Hematopoietic multipotent progenitor cell treated with erythropoietin and hydrocortisone succinate and interleukin-3 and kit ligand, for 8 days (in vitro differentiated cells): ENCODE measurements around the gene PLXNA1.
A peak's percentile ranks its signal among the peaks of the same experiment; 100 is the strongest.

Experiments used
- DNase-seq: peaks from one replicate; pipeline ENCODE4 v3.0.0-alpha.2; 2015

PLXNA1 gene

GRCh38 chr3:127003601-127004280 is 20.8 kb downstream of the PLXNA1 start:
- no peak for DNase-seq

- no peak for DNase-seq
These were observed 21.9 kb downstream of the PLXNA1 start for GRCh38 chr3:127004641-127005397.

GRCh38 chr3:127005864-127006500 is 23.1 kb downstream of the PLXNA1 start:
- DNase-seq, result no peak

- no peak for DNase-seq
These were observed 24.0 kb downstream of the PLXNA1 start for GRCh38 chr3:127006781-127007436.

- DNase-seq, result no peak
These were observed 25.3 kb downstream of the PLXNA1 start for GRCh38 chr3:127008236-127008635.

- no peak for DNase-seq
These were observed 26.6 kb downstream of the PLXNA1 start for GRCh38 chr3:127009531-127009930.

- DNase-seq, result no peak
These were observed 28.5 kb downstream of the PLXNA1 start for GRCh38 chr3:127011270-127011992.

- DNase-seq, result no peak
These were observed 29.2 kb downstream of the PLXNA1 start for GRCh38 chr3:127012091-127012490.

GRCh38 chr3:127013181-127013580 is 30.3 kb downstream of the PLXNA1 start:
- DNase-seq, result no peak

- no peak for DNase-seq
These were observed 31.0 kb downstream of the PLXNA1 start for GRCh38 chr3:127013758-127014535.

GRCh38 chr3:127014536-127015281 is 31.8 kb downstream of the PLXNA1 start:
- no peak for DNase-seq

- DNase-seq, result peak; percentile 55
These were observed 32.5 kb downstream of the PLXNA1 start for GRCh38 chr3:127015282-127016042.

- no peak for DNase-seq
These were observed 33.1 kb downstream of the PLXNA1 start for GRCh38 chr3:127016043-127016343.

GRCh38 chr3:127016461-127016860 is 33.5 kb downstream of the PLXNA1 start:
- no peak for DNase-seq

GRCh38 chr3:127017229-127017628 is 34.3 kb downstream of the PLXNA1 start:
- no peak for DNase-seq

GRCh38 chr3:127017781-127018180 is 34.9 kb downstream of the PLXNA1 start:
- DNase-seq, result no peak

- DNase-seq, result no peak
These were observed 35.5 kb downstream of the PLXNA1 start for GRCh38 chr3:127018306-127018828.

- no peak for DNase-seq
These were observed 36.5 kb downstream of the PLXNA1 start for GRCh38 chr3:127019449-127019848.

GRCh38 chr3:127020543-127020942 is 37.6 kb downstream of the PLXNA1 start:
- no peak for DNase-seq

- no peak for DNase-seq
These were observed 39.9 kb downstream of the PLXNA1 start for GRCh38 chr3:127022849-127023248.
